GM21619 (cell line): ENCODE data around the gene NELFB.

Experiments used
- ATAC-seq: cut with Tn5 transposase; IDR thresholded peaks from one replicate; pipeline ENCODE4 v1.9.1; 2021; ENCODE audit not compliant: unreplicated experiment

NELFB gene

DNA sequence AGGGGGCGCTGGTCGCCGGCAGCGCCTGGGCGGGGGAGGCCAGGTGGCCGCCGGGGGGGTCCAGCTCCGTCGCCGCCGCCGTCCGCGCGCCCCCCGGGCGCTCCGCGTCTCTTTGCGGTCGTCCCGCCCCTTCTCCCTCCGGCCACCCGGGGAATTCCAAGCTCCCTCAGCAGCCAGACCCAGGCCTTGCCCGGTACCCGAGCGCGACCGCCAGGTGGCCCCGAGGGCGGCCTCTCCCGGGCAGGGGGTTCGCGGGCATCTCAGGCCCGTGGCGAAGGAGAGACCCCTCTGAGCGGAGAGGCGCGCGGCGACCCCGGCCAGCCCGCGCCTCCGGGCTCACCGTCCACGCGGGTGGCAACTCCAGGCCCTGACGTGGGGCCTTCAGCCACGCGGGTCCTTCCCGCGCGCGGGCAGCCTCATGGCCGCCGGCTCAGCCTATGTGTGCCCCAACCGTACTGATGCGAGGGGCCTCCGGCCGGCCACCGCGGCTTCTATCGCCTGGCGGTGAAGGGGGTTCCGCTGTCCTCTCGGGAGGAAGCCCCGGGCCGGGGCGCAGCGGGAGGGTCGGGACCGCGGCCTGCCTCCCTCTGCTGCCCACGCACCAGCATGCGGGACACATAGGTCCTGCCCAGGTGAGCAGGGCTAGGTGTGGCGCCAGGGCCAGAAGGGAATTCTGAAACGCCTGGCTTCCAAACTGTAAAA is 47.5 kb downstream of the NELFB start:
- ATAC-seq: peak; percentile 40

DNA sequence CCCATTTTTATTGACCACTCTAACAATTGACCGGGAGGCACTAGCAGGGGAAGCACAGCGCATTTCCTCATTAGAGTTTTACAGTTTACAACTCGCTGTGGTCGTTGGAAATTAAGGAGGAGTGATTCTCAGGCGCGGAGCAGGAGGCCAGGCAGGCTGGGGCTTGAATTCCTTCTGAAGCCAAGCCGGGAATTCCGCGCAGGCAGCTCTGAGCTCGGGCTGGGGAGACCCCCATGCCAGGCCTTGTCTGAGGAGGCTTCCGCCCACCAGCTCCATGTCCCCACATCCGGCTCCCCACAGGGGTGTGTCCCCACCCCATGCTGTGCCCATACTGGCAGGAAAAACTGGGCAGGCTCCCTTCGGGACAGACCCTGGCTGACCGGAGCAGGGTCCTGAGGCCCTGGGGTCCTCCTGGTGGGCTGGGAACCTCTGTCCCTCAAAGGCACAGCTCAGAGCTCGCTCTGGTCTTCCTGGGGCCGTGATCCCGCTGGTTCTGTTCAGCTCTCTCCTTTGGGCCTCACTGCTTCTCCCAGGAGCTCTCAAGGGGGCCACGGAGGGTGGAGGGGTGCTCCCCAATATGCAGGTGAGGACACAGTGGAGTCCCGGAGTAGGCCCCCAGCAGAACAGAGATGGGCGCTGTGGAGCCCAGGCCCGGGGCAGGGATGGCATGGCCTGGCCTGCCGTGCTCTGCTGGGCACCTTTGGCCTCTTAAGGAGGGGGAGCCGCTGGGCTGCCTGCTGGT is 48.2 kb downstream of the NELFB start:
- ATAC-seq: no peak

DNA sequence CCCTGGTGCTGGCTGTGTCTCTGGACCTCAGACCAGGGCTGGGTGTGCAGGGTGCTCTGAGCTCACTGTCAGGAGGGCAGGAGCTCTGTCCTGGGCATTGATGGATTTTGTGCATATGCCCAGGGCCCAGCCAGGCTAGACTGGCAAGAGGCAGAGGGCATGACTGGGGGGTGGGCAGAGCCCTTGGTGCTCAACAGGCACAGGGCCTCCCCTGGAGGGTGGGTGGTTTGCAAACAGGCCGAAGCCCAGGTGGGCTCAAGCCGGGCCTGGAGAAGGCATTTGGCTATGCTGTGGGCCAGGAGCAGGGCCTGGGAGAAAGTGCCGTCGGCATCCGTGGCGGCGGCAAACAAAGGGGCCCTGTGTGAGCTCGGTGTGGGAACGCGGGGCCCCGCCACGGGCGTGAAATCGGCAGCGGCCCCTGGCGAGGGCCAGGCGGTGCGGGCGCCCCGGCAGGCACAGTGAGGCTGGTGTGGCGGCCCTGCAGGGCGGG is 48.8 kb downstream of the NELFB start:
- ATAC-seq: no peak

DNA sequence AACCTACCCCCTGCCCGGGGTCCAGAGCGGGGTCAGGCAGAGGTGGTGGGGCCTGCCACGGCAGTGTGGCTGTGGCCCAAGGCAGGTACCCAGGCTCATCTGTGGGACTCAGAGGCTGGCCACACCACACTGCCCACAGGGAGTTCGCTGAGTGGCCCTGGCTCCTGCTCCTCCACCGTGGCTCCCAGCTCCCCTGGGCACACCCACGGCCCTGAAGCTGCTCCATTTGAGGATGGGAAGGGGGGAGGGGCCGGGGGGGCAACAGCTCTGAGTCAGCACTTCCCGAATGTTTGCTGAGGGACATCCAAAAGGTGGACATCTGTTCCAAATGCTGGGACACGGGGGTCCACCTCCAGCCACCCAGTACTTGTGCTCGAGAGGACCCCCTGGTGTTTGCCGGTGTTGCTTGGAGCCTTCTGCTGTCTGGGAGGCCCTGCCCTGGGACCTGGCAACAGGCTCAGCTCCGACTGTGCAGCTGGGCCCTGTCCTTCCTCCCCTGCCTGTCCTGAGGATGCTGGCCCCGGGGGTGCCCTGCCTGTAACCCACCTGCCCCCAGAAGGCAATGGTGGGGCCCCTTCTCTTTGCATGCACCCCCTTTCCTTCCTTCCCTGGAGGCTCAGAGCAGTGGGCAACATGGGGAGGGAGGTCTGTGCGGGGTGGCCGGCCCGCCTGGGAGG is 49.4 kb downstream of the NELFB start:
- no peak for ATAC-seq

DNA sequence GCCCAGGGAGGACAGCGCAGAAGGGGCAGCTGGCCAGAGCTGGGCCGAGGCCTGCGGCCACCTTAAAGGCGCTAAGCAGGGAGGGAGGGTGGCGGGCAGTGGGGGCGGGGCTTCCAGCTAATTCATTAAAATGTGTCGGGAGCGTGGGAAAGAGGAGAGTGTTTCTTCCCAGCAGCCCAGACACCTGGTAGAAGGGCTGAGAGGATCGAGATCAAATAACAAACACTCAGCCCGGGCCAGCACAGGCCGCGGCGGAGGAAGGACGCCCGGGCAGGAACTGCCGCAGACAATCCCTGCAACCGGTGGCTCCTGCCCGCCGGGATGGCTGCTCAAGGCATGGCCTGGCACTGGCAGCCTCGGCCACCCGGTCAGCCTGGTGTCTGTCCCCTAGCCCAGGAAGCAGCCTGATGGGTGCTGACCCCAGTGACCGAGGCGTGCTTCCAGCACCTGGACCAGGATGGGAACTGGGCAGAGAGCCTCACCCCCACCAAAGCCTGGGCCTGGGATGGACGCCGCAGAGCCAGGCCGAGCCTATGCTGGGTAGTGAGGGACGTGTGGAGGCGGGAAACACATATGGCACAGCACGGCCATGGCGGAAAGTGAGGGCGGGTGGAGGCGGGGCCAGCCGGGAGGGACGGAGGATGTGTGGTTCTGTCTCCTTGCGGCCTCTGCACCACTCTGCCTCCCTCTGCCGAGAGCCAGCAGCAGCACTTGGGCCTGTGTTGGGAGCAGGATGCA is 50.1 kb downstream of the NELFB start:
- ATAC-seq: no peak

DNA sequence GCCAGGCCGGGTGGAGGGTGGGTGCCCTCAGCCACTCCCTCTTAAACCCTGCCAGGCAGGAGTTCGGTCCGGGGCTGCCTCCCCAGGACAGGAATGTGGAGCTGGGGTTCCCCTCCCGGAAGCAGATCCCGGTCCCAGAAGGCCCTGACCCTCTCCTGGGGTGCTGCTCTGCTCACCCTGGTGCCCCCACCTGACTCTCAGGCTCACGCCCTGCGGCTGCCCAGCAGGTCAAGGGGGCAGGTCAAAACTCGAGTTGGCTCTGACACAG is 50.6 kb downstream of the NELFB start:
- ATAC-seq: no peak

DNA sequence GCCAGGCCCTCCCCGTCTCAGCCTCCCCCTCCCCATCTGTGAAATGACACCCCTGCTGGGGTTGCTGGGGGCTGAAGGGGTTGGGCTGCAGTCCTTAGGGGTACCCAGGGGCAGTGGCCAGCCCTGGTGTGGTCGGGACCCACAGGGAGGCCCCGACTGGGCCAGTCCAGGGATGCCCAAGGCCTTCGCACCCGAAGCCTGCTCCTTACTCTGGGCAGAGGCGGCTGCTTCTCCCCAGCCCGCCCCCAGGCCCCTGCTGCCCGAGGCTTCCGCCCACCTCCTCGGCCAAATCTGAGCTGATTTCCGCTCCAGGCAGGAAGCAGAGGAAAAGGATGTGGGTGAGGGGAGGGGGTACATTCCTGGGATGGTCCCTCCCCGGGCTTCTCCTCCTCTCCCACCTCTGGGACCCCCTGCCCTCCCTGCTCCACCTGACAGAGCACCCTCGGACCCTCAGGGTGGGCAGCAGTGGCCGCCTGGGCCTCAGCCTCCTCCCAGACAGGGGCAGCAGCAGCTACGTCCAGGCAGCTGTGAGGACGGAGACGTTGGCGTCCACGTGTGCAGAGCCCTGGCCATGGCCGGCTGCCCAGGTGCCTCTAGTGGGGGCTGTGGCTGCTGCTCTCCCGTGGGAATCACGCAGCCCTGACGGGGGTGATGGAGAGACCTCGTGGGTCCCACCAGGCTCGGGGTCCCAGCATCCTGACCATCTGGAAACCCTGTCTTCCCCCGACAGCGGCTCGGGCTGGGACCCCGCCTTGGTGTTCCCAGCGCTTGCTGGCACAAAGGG is 51.1 kb downstream of the NELFB start:
- ATAC-seq: no peak

DNA sequence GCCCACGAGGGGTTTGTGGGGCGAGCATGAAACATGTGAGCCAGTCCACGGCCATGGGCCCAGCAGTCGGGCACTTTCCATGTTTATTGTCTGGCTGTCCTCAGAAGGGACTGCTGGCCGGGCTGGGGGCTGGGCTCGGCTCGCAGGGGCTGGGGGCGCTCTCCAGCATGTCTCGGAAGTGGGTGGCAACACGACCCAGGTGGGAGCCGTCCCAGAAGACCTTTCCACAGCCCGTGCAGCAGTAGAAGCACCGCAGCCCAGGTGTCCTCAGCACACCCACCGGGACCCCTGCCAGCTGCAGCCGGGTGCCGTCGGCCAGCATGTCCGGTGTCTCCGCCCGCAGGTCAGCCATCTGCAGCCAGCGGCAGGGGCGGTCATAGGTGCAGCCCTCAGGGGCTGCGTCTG is 51.7 kb downstream of the NELFB start:
- ATAC-seq: no peak

DNA sequence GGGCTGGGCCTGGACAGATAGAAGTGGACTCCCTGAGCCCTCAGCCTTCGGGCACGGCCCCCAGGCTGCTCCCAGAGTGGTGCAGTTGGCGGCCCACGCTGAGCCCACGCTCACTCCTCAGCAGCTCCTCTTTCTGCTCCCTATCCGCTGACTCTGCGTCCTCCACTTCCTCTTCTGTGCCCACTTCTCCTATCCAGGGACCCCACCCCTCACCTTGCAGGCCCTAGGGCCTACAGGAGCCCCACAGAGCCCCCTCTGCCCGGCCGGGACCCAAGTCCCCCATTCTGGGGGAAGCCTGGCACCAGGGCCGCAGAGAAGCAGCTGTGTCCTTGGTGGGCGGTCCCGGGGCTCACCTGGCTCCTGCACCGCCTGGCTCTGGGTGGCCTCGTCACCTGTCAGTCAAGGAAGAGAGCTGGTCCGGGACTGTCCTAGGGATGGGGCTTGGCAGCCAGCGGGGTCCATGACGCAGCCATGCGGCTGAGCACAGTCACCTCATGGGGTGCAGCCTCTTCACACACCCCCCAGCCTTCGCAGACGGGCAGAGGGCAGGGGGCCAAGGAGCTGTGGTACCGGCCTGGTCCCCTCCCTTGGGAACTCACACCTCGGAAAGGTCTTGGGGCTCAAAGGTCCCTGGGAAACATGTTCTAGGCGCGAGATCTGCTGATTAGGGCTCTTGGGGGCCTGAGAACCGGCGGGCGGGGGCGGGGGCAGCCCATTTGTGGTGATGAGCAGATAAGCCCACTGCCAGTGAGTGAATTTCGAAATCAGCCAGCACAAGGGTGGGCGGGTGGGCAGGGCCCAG is 52.3 kb downstream of the NELFB start:
- no peak for ATAC-seq

DNA sequence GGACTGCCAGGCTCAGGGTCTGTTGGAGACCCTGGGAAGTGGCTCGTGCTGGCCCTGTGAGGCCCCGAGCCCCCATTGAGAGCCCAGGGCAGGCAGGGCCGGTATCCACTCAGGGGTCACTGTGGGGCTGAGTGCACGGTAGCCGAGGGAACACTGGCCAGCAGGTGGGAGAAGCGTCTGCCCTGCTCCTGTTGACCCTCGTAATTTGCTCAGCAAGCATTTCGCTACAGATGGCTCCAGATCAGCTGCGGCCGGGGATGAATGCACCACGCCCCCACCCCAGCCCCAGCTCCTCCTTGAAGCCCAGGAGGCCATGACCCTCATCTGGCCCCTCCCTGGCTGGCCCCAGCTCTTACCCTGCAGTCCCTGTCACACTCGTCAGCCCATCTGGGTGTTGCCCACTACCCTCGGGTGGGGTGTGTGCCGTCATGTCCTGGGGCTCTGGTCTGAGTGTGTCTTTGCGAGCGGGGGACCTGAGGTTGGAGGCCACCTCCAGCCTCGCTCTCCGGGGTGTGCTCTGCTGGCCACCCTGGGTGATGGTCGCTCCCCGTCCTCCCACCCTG is 53.0 kb downstream of the NELFB start:
- no peak for ATAC-seq

DNA sequence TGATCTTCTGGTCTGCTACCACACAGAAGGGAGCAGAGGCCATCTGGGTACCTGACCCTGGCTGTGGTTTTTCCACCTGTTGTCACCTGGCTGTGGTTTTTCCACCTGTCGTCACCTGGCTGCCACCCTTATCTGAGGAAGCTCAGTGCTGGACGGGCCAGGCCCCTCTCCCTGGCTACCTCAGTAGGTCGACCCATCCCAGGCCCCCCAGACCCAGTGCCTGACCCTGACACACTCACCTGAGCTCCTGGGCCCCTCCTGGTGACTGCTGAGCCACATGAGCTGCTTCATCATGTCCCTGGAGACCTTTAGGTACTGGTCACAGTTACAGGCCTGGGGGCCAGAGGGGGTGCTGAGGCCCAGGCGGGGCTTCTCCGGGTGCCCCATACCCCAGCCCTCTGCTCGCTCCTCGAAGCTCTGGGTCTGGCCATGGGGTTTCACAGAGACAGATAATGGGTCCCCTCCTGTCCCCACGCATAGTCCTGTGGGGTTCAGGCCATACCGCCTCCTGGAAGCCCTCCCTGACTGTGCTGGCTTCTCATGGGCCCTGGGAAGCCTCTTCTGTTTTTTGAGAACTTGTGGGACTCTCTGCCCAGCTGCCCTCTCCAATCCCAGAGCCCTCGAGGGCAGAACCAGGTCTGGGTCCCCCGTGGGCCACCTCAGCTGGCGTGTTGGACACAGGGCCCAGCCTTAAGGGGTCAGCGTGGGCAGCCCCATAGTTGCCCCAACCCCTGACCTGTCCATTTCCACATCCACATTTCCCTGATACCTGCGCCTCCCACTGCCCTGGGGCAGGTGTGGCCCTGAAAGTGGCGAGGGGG is 54.5 kb downstream of the NELFB start:
- ATAC-seq: no peak

DNA sequence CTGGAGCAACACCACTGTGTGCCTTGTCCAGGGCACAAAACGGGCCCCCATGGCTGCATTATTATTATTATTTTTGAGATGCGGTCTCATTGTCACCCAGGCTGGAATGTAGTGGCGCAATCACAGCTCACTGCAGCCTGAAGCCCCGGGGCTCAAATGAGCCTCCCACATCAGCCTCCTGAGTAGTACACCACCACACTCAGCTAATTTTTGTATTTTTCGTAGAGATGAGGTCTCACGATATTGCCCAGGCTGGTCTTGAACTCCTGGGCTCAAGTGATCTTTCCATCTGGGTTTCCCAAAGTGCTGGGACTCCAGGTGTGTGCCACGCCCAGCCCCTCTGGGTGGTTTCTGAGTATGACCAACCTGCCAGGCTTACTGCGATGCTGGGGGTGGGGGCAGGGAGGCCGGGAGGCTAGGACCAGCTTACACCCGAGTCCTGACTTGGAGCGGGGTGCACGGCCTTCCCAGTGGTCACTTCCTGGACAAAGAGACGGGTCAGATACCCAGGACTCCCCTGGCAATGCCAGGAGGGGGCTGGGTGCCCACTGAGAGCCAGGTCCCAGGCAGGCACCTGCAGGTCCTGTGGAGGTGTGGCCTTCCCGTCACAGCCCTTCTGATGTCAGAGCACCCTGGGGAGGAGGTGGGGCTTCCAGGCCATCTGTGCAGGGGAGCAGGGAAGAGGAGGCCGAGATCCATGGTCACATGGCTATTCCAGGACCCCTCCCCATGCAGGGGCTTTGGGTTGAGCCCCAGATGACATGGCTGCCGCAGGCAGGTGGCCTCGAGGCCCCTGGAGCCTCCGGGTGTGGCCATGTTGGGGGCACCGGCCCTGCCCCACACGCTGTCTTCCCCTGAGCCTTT is 55.3 kb downstream of the NELFB start:
- ATAC-seq: no peak

DNA sequence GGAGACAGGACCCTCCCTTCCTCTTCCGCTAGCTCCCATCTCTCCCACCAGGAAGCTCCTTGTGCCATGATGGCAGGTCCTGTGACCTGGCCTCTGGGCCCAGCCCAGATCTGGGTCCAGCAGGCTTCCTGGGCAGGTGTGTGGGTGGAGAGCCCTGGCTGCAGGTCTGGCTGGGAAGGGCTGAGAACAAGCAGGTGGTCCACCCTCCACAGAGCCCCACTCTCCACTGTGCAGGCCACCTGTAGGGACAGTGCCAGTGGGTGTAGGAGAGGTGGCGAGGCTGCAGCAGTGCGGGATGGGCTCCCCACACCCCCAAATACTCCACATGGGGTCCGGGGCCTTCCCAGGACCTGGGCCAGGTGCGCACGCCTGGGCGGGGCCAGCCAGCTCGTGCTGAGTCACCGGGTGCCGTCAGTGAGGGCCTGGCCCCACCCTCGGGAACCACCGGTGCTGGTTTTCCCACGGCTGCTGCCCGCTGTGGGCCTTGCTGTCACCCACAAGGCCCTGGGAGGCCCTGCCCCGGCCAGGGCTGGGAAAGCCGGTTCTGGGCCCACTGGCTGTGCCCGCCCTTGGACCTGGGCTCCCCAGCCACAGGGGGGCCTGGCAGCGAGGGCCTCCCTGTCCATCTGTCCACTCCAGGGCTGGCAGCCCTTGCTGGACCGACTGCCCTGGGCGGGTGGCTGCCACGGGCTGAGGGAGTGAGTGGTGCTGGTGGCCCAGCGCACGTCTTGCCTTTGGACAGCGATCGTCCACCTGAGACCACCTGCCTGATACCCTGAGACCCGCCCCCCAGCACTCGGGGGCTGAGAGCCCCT is 56.3 kb downstream of the NELFB start:
- no peak for ATAC-seq

DNA sequence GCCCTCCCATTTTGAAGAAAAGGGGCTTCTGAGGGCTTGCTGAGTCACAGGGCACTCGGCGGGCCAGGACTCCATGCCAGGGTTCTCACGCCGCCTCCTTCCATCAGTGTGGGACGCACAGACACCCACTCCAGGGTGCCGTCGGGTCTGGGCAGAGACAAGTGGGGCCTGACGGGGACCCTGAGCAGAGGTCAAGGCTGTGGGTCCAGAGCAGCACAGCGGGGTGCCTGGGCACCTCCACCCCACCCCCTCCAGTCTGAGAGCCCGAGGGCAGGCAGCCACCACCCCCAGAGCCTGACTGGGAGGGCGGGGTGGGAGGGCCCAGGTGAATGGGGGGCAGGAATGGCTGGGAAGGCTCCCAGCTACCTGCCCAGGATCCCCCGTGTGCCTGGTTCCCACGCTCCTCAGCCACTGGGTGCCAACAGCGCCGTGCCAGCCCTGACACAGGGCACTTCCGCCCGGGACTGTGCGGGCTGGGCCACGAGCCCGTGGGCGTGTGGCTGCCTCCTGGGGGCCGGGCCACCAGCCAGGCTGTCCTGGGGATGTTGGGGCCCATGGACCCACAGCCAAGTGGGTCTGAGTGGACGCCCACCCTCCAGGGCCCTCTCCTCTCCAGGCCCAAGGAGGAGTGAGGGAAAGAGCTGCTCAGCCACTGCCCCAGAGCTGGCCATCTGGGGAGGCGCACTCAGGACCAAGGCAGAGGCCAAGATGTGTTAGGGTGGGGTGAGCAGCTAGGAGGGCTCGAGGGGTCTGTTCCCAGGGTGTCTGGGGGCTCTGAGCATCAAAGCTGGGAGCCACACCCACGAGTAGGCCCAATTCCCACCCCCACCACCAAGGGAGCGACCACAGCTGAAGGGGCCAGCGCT is 57.1 kb downstream of the NELFB start:
- ATAC-seq: no peak

DNA sequence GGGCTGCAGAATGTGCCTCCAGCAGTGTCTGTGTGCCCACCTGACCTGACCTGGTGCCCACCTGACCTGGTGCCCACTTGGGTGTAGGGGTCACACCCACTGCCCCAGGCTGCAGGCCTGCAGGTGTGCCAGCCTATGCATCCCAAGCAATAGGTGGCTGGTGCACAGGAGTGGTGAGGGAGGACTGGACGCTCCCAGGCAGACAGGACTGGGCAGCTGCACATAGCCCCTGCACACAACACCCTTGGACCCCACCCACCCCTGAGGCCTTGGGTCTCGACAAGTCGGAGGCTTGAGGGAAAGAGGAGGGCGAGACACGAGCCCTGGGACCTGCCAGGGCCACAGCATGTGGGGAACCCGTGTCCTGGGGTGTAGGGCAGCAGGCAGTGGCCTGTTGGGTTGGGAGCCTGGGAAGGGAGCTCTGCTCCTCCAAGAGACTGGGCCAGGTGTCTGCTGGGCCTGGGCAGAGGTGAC is 57.8 kb downstream of the NELFB start:
- ATAC-seq: no peak
